Aorta (tissue), 5 donors: Measurements from ENCODE around the gene TMC1. TPM values are rescaled to one million over a fixed set of nuclear protein-coding genes. Genes with fewer than 3 reads are reported as not detected.

Experiments
- ATAC-seq: fragments of 200-7000 bp; cut with Tn5 transposase; one replicate; pipeline ENCODE4 v1.9.1; 2022; ENCODE audit warnings: moderate library complexity; ENCODE audit not compliant: low FRiP score
- DNase-seq, 2 donors: peaks; one replicate each; pipeline ENCODE4 v3.0.0-alpha.2; 2020
- H3K27ac ChIP-seq, 2 donors: one replicate each; pipeline ENCODE4 v1.5.1; 2013; ENCODE audit warnings: low read length in 2 of 2, mild to moderate bottlenecking in 2 of 2, moderate library complexity in 2 of 2, control low read depth in 1 of 2, inconsistent platforms in 1 of 2, low read depth in 1 of 2
- H3K27me3 ChIP-seq, 2 donors: one replicate each; pipeline ENCODE4 v1.6.1; 2013; ENCODE audit warnings: control low read depth in 1 of 2, low read length in 1 of 2, mild to moderate bottlenecking in 1 of 2, moderate library complexity in 1 of 2; ENCODE audit not compliant: insufficient read depth in 2 of 2, control insufficient read depth in 1 of 2
- H3K36me3 ChIP-seq, 2 donors: one replicate each; pipeline ENCODE4 v1.6.1; 2013; ENCODE audit warnings: control low read depth in 1 of 2, low read length in 1 of 2, mild to moderate bottlenecking in 1 of 2; ENCODE audit not compliant: insufficient read depth in 2 of 2, control insufficient read depth in 1 of 2
- H3K4me1 ChIP-seq, 2 donors: one replicate each; pipeline ENCODE4 v1.6.1; 2013; ENCODE audit warnings: low read length in 2 of 2, control low read depth in 1 of 2, mild to moderate bottlenecking in 1 of 2, moderate library complexity in 1 of 2; ENCODE audit not compliant: insufficient read depth in 2 of 2, control insufficient read depth in 1 of 2
- H3K4me3 ChIP-seq, 2 donors: one replicate each; pipeline ENCODE4 v1.5.1; 2013; ENCODE audit warnings: low read length in 2 of 2, control low read depth in 1 of 2, mild to moderate bottlenecking in 1 of 2
- H3K9me3 ChIP-seq: one replicate; pipeline ENCODE4 v1.6.1; 2013; ENCODE audit warnings: mild to moderate bottlenecking, low read length; ENCODE audit not compliant: control insufficient read depth
- WGBS, 2 donors: extraction: QIAGEN DNeasy Blood & Tissue Kit; methylation state at CpG; one replicate each; pipeline ENCODE4 v1.1.7; 2013; 5-methylcytosine and 5-hydroxymethylcytosine counted together
- intact Hi-C, 2 donors: fragments of 100-400 bp; cut with DNase I; formaldehyde crosslinking; loops; one replicate each; pipeline versions ENCODE4 v1.14.2 to v1.15.0; 2022
- polyA plus RNA-seq, 2 donors: library from polyadenylated mRNA; stranded (reverse); fragments of 200-250 nt; gene quantifications; one replicate each; pipeline ENCODE4 v1.2.3, GENCODE V29; 2013
- total RNA-seq, 2 donors: library from RNA; stranded (reverse); fragmentation: NEBNext Ultra II Directional; extraction: Animal tissue kit (Norgen Biotek cat#: 25700); gene quantifications; one replicate each; pipeline ENCODE4 v1.2.1, GENCODE V29; 2021
- donor health status: healthy with polysubstance abuse.
- donor health status: Bipolar disorder and iron deficiency.
- donor health status: DM: no; HTN: no; CAD: no.
- donor health status: DM: no; HTN: no; CAD: no.
- donor health status: DM: yes; HTN: yes; CAD: no.

The TMC1 gene
- total and polyA plus RNA-seq, 4 donors = 0.62 to 2.9 TPM; not detected in 2

DNA sequence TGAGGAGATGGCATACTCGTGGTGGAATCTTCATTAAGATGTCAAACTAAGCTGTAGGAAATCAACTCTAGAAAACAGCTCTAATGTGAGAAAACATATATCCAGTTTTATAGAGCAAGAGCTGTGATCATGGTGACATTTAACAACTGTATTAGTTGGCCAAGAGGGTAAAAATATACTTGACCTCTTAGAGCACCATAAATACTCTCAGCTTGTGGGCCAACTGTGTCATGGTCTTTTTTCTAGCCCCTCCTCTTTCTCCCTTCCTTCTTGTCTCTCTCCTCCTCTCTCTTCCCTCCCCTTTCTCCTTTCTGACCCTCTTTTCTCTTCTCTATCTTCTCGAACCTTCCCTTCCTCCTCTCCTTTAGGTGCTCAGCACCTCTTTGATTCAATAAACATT is 54.7 kb downstream of the TMC1 start:
- Histone ChIP-seq H3K36me3 (no peaks in the 10 kb centered on the region), H3K4me1 (peaks cover 0 to 5% of the 10 kb centered on the region in 2 donors), H3K27me3 (no peaks in the 10 kb centered on the region), H3K27ac (no peak overlapping the region), H3K4me3 (no peak overlapping the region), H3K9me3 (no peaks in the 10 kb centered on the region)
- 95 to 98% methylated on average over 2 of the region's 2 CpGs for WGBS, 2 donors
- DNase-seq (no peak), ATAC-seq (no peak)
- intact Hi-C loops = no loop called here

DNA sequence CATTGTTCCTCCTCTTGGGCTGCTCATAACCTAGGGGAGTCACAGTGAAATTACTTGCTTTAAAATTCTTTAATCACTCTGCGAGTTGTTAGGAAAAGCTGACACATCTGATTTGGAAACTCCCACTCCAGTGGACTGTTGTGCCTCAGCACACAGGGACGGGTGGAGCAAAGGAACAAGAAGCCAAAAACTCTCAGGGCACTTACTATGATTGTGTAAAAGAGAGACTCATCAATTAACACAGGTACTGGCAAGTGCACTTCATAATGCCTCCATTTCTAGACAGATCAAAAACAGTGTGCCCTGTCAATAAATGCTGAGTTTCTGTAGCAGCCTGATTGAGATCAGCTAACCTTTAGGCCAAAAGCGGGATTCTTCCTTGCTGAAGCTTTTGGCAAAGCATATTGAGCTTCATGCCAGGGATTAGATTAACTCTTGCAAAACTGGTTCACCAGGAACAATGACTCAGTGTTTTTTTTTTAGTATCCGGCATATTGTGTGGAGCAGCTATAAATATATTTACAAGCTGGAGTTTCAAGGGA is 55.9 kb downstream of the TMC1 start:
- ATAC-seq = peak; percentile 76
- 5 to 11% methylated on average over 4 of the region's 4 CpGs for WGBS, 2 donors

DNA sequence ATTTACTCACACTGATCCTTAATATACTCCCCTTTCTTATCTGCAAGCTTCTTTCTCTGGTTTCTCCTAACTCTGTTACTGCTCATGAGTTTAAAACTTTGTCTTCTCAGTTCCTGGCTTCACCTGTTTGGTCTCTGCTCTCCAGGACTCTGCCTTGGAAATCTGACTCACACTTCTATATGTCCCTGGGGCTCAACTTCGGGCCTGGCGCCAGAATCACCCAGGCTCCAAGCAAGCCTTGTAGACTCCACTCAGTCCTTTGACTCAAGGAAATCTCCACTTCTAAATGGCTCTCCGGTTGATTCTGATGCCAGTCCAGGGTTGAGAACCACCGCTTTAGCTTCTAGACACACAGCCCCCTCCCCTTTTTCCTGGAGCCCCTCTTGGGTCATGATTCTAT is 57.8 kb downstream of the TMC1 start:
- ATAC-seq (no peak), DNase-seq (peak in 1 of 2 donors; percentile 83)
- peaks cover 0 to 5% of the 10 kb centered on the region in 2 donors for H3K4me1 ChIP-seq
- H3K9me3 ChIP-seq = no peaks in the 10 kb centered on the region
- WGBS, 2 donors = 40 to 52% methylated on average over 4 of the region's 4 CpGs
- H3K27ac ChIP-seq = no peak overlapping the region
- no peaks in the 10 kb centered on the region for H3K36me3 ChIP-seq
- H3K27me3 ChIP-seq = no peaks in the 10 kb centered on the region
- intact Hi-C loops = no loop called here
- H3K4me3 ChIP-seq = no peak overlapping the region

More for the DNA sequence above, 55.9 kb downstream of the TMC1 start:
- Histone ChIP-seq H3K36me3 (no peaks in the 10 kb centered on the region), H3K9me3 (no peaks in the 10 kb centered on the region), H3K27ac (no peak overlapping the region), H3K4me3 (no peak overlapping the region), H3K27me3 (no peaks in the 10 kb centered on the region), H3K4me1 (peaks cover 0 to 5% of the 10 kb centered on the region in 2 donors)
- intact Hi-C loops = no loop called here
- no peak for DNase-seq

DNA sequence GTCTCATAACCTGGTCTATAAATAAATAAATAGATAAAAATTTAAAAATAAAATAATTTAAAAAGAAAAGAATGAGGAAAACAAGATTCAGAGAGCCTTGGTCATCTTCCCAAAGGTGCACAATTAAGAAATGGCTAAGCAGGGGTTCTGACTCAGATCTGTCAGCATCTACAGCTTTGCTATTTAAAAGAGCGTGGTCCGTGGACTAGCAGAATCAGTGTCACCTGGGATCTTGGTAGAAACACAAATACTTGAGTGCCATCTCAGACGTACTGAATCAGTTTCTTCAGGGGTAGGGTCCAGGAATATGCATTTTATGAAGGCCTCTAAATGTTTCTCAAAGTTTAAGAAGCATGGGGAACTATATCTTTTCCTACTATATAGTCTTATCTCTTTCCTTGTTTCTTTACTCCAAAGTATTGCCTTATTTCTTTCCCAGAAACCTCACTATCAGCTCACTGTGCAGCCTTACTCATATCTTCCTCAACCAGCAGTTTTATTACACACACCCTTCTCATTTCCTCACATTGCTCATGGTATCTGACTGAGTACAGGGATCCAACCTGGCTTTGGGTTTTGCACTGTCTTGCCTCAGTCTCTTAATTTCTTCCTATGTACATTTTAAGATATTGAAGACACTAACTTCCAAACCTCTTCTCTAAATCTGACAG is 58.6 kb downstream of the TMC1 start:
- ATAC-seq = no peak
- 94 to 96% methylated on average over 3 of the region's 3 CpGs for WGBS, 2 donors
- H3K9me3 ChIP-seq = no peaks in the 10 kb centered on the region
- intact Hi-C loops = loop anchor here in 1 of 2 donors (5.0 kb wide), 1 partner anchor 218 kb away; no protein-coding TSS in a partner anchor
- no peaks in the 10 kb centered on the region for H3K27me3 ChIP-seq
- H3K27ac ChIP-seq = no peak overlapping the region
- no peak for DNase-seq
- H3K36me3 ChIP-seq = no peaks in the 10 kb centered on the region
- peaks cover 0 to 5% of the 10 kb centered on the region in 2 donors for H3K4me1 ChIP-seq
- no peak overlapping the region for H3K4me3 ChIP-seq

GRCh38 chr9:72581694-72582093 is 60.3 kb downstream of the TMC1 start:
- intact Hi-C loops = loop anchor here in 1 of 2 donors (5.0 kb wide), 1 partner anchor 219 kb away; no protein-coding TSS in a partner anchor
- no peak overlapping the region for H3K27ac ChIP-seq
- H3K27me3 ChIP-seq = no peaks in the 10 kb centered on the region
- no peaks in the 10 kb centered on the region for H3K36me3 ChIP-seq
- no peaks in the 10 kb centered on the region for H3K9me3 ChIP-seq
- peaks cover 0 to 5% of the 10 kb centered on the region in 2 donors for H3K4me1 ChIP-seq
- ATAC-seq (no peak), DNase-seq (no peak)
- H3K4me3 ChIP-seq = no peak overlapping the region
- 84 to 86% methylated on average over 9 of the region's 9 CpGs for WGBS, 2 donors

DNA sequence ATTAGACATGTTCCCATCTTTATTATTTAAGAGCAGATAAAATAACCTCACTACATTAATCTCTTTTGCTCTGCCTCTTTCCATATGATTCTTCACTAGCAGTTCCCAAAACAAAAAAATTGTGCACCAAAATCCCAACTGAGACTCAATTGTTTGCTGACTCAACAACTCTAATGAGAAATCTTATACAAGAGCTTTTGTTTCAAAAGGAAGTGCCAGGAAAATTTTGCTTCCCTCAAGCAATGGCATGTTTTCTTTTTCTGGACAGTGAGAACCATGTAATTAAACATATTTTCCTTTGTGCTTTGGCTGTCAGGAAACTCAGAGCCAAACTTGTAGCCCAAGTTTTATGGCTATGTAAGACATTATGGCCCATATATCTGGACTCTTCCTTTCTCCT is 62.0 kb downstream of the TMC1 start:
- intact Hi-C loops = loop anchor here in 1 of 2 donors (5.0 kb wide), 1 partner anchor 221 kb away; no protein-coding TSS in a partner anchor
- DNase-seq (no peak), ATAC-seq (no peak)
- no peak overlapping the region for H3K4me3 ChIP-seq
- no peaks in the 10 kb centered on the region for H3K9me3 ChIP-seq
- no peaks in the 10 kb centered on the region for H3K36me3 ChIP-seq
- no peak overlapping the region for H3K27ac ChIP-seq
- H3K4me1 ChIP-seq = peaks cover 0 to 5% of the 10 kb centered on the region in 2 donors
- no peaks in the 10 kb centered on the region for H3K27me3 ChIP-seq

DNA sequence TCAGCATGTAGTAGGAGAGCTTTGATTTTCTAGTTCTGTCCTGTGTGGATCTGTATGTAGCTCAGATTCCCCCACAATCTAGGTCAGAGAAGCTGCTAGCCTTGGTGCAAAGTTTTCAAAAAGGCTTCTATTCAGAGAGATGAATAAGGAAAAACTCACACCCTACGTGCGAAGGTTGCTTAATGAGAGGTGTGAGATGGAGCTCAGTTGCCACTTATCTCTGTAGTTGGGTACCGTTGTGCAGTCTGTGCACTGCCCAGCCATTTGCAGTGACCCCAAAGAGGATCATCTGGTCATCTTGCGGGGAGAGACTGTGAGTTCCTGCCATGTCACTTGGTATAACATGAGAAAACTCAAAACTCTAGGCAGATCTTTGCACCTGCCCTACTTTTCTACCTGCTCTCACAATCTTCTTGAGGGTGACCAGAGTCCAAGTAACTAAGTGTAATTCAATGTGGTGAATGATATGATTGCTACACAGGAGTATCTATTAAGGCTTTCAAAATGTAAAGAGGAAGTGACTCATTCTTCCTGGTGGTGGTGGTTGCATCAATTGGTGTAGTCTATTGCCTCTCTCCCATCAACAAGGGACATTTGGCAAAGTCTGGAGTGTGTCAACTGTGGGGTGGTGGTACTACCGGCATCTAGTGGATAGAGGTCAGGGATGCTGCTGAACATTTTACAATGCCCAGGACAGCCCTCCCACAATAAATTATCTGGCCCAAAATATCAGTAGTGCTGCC is 65.2 kb downstream of the TMC1 start:
- WGBS, 2 donors = 90 to 94% methylated on average over 5 of the region's 5 CpGs
- ATAC-seq = no peak
- H3K4me3 ChIP-seq = no peak overlapping the region
- no peaks in the 10 kb centered on the region for H3K27me3 ChIP-seq
- intact Hi-C loops = no loop called here
- no peak for DNase-seq
- H3K36me3 ChIP-seq = no peaks in the 10 kb centered on the region
- H3K9me3 ChIP-seq = no peaks in the 10 kb centered on the region
- H3K27ac ChIP-seq = no peak overlapping the region
- no peaks in the 10 kb centered on the region for H3K4me1 ChIP-seq

GRCh38 chr9:72588336-72588735 is 66.9 kb downstream of the TMC1 start:
- no peak overlapping the region for H3K4me3 ChIP-seq
- ATAC-seq (no peak), DNase-seq (no peak)
- no peaks in the 10 kb centered on the region for H3K36me3 ChIP-seq
- H3K27ac ChIP-seq = no peak overlapping the region
- intact Hi-C loops = no loop called here
- no peaks in the 10 kb centered on the region for H3K9me3 ChIP-seq
- no peaks in the 10 kb centered on the region for H3K27me3 ChIP-seq
- H3K4me1 ChIP-seq = peaks cover 0 to 1% of the 10 kb centered on the region in 2 donors
